ENCODE data around the gene RUBCN. TPM values are rescaled to one million over a fixed set of nuclear protein-coding genes. Genes with fewer than 3 reads are reported as not detected.

RUBCN gene
- total and polyA plus RNA-seq, 2 of the 13 experiments (the other 11 are each of a cell fraction or from before 2014, with no cell fraction given) = 5.2 to 8.1 TPM

DNA sequence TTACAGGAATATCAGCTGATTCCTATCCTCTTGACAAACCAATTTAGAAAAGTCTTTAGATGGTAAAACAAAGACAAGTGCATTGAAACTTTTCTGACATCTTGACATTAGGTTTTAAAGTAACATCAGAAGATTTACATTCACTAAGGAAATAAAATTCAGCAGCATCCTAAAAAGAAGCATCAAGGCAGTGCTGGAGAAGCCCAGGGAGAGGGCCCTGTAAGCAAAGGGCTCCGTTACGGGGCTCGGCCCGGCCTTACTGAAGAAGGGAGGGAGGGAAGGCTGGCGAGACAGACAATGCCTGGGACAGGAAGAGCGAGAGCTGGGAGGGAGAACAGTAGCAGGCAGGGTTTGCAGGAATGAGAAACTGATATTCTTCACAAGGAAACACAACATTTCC, 39.3 kb downstream of the RUBCN start:
- in situ Hi-C loops (cut with HindIII; ENCODE audit: extremely low pct_ligation_motif_present, low pct_unique_long_range_greater_than_20kb) = no loop called here
- ChIA-PET CTCF (ENCODE audit: low intra/inter-chr PET ratio, low total read pairs) (no interaction called here), POLR2A (no interaction called here)
- Histone ChIP-seq H3K9me3 (ENCODE audit: low read length) (no peaks in the 10 kb centered on the region), H3K4me3 (replicated peaks in 1 of 3; ENCODE audit: insufficient read depth in 1 of 3, low read depth in 2 of 3, low read length in 3 of 3) (no peak overlapping the region), H2AFZ (ENCODE audit: low read length) (no peak overlapping the region), H3K79me2 (ENCODE audit: insufficient read depth, low read length) (no peaks in the 10 kb centered on the region), H3K4me2 (ENCODE audit: low read depth, low read length) (no peak overlapping the region), H3K9ac (ENCODE audit: insufficient read depth, low read depth, low read length) (no peak overlapping the region), H3K27ac (ENCODE audit: extremely low read length, insufficient read depth, low read length) (no peak overlapping the region), H3K4me1 (ENCODE audit: insufficient read depth, low read length) (no peaks in the 10 kb centered on the region), H4K20me1 (ENCODE audit: insufficient read depth, low read length) (no peaks in the 10 kb centered on the region), H3K27me3 (ENCODE audit: control insufficient read depth in 1 of 2, insufficient read depth in 2 of 2, low read length in 2 of 2) (no peaks in the 10 kb centered on the region), H3K36me3 (replicated peaks in 1 of 2; ENCODE audit: control insufficient read depth in 1 of 2, insufficient read depth in 2 of 2, low read length in 2 of 2) (peaks cover 9 to 39% of the 10 kb centered on the region in 2 experiments)
- WGBS (ENCODE audit: low lambda C conversion rate) = 95% methylated on average over 6 of the region's 6 CpGs
- TF ChIP-seq ZNF607 (CRISPR knock-in tag; IDR thresholded peaks at IDR 0.05; ENCODE audit: borderline replicate concordance) (no peak), MXD4 (CRISPR knock-in tag; IDR thresholded peaks at IDR 0.05) (no peak), MXD3 (CRISPR knock-in tag; IDR thresholded peaks at IDR 0.05) (no peak), CC2D1A (CRISPR knock-in tag; IDR thresholded peaks at IDR 0.05) (no peak), MEF2D (CRISPR knock-in tag; IDR thresholded peaks at IDR 0.05) (no peak), HMGXB4 (CRISPR knock-in tag; IDR thresholded peaks at IDR 0.05; ENCODE audit: borderline replicate concordance in 1 of 2, low read depth in 1 of 2) (no peak), SP4 (CRISPR knock-in tag; IDR thresholded peaks at IDR 0.05) (no peak), MAFF (IDR thresholded peaks at IDR 0.05; ENCODE audit: low read depth, low read length) (no peak), NFYC (CRISPR knock-in tag; IDR thresholded peaks at IDR 0.05) (no peak), ZFP1 (CRISPR knock-in tag; IDR thresholded peaks at IDR 0.05) (no peak), ISX (CRISPR knock-in tag; conservative IDR thresholded peaks at IDR 0.05) (no peak), ZNF670 (CRISPR knock-in tag; IDR thresholded peaks at IDR 0.05; ENCODE audit: borderline replicate concordance) (no peak), RBAK (CRISPR knock-in tag; IDR thresholded peaks at IDR 0.05) (no peak)
- TF ChIP-seq, protein P1, sequence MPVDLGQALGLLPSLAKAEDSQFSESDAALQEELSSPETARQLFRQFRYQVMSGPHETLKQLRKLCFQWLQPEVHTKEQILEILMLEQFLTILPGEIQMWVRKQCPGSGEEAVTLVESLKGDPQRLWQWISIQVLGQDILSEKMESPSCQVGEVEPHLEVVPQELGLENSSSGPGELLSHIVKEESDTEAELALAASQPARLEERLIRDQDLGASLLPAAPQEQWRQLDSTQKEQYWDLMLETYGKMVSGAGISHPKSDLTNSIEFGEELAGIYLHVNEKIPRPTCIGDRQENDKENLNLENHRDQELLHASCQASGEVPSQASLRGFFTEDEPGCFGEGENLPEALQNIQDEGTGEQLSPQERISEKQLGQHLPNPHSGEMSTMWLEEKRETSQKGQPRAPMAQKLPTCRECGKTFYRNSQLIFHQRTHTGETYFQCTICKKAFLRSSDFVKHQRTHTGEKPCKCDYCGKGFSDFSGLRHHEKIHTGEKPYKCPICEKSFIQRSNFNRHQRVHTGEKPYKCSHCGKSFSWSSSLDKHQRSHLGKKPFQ (CRISPR knock-in tag; IDR thresholded peaks at IDR 0.05; ENCODE audit: insufficient replicate concordance) = no peak
- TF ChIP-seq, protein P2, sequence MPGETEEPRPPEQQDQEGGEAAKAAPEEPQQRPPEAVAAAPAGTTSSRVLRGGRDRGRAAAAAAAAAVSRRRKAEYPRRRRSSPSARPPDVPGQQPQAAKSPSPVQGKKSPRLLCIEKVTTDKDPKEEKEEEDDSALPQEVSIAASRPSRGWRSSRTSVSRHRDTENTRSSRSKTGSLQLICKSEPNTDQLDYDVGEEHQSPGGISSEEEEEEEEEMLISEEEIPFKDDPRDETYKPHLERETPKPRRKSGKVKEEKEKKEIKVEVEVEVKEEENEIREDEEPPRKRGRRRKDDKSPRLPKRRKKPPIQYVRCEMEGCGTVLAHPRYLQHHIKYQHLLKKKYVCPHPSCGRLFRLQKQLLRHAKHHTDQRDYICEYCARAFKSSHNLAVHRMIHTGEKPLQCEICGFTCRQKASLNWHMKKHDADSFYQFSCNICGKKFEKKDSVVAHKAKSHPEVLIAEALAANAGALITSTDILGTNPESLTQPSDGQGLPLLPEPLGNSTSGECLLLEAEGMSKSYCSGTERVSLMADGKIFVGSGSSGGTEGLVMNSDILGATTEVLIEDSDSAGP (CRISPR knock-in tag; IDR thresholded peaks at IDR 0.05; ENCODE audit: borderline replicate concordance) = no peak
- intact Hi-C loops (cut with micrococcal nuclease; ENCODE audit: unreplicated experiment) = no loop called here
- DNase-seq (ENCODE audit: low spot score) (no peak), ATAC-seq (no peak), FAIRE-seq (no peak)
- BruUV-seq (replicated peaks) = no TSS peak
